Fibroblast of gingiva (primary cell): ENCODE results near the gene EZR.

ENCODE experiments used
- DNase-seq: peaks from one replicate; pipeline ENCODE4 v3.0.0-alpha.2; 2011; ENCODE audit warnings: low read depth

EZR gene

DNA sequence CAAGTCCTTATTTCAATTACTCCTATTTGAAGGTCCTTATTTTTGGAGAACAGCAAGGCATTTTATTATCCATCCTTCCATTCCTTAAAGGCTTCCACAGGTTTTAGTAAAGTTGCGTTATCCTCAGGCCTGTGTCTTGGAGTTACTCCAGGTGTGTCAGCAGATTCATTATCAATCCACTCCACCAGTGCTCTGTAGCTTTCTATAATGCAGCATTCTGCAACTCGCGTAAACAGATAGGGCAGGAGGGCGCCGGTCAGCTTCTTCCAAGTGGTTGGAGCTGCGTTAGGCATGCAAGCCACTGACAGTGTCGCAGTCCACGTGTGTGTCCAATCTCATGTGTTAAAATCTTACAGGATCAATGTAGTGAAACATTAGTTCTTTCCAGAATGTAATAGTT lies 93.5 kb downstream of the EZR start:
- DNase-seq, result no peak

GRCh38 chr6:158722176-158722729 lies 96.9 kb downstream of the EZR start:
- DNase-seq, result no peak

DNA sequence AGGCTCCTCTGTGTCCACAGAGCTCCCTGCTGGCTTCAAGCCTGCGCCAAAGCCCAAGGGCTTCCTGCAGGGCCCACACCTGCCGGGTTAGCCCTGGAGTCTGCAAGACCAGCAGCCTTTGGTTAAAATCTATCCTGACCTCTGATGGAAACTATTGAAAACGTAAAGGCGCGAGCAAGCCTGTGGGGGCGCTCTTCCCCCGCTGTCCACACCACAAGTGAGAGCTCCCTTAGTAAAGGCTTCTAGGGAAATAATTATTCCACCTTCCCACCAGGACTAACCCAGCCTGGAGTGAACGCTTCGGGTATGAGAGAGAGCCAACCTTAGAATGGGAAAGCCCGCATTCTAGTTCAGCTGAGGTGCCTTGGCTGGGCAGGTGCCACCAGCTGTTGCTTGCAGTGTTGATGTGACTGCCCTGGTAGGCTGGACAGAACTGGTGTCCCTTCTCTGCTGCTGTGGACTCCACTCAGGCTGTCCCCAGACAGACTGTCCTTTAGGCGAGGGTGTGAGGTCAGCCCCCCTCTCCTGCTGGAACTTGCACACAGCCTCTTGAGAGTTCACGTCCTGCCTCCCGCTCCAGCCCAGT lies 100.6 kb downstream of the EZR start:
- DNase-seq, result no peak

GRCh38 chr6:158717341-158718330 lies 101.5 kb downstream of the EZR start:
- no peak for DNase-seq
